Astrocyte (in vitro differentiated cells and primary cell): Measurements from ENCODE around the gene TBR1. TPM values are rescaled to one million over a fixed set of nuclear protein-coding genes. Genes with fewer than 3 reads are reported as not detected.

Experiments
- DNase-seq: peaks from one replicate; pipeline ENCODE4 v3.0.0-alpha.2; 2010; ENCODE audit warnings: low read depth
- FAIRE-seq: peaks from 2 replicates; lab custom pipeline; 2011; peaks lifted over from hg19 to GRCh38; lab: Jason Lieb, UNC
- H2AFZ ChIP-seq: 2 replicates; pipeline ENCODE4 v1.6.0; 2012; ENCODE audit warnings: low read depth, low read length, inconsistent platforms
- H3K27ac ChIP-seq: 2 replicates; pipeline ENCODE4 v1.5.1; 2011; ENCODE audit warnings: low read depth, low read length, inconsistent platforms
- H3K27me3 ChIP-seq: 2 replicates; pipeline ENCODE4 v1.6.0; 2011; ENCODE audit warnings: low read length, inconsistent platforms; ENCODE audit not compliant: insufficient read depth
- H3K36me3 ChIP-seq: 2 replicates; pipeline ENCODE4 v1.5.1; 2011; ENCODE audit warnings: low read length, inconsistent platforms; ENCODE audit not compliant: insufficient read depth
- H3K4me1 ChIP-seq: 2 replicates; pipeline ENCODE4 v1.5.1; 2011; ENCODE audit warnings: low read length, inconsistent platforms; ENCODE audit not compliant: insufficient read depth
- H3K4me2 ChIP-seq: 2 replicates; pipeline ENCODE4 v1.6.0; 2012; ENCODE audit warnings: low read length, inconsistent platforms
- H3K4me3 ChIP-seq: 2 replicates; pipeline ENCODE4 v1.5.1; 2011; ENCODE audit warnings: low read depth, mild to moderate bottlenecking, low read length, inconsistent platforms; ENCODE audit not compliant: insufficient read depth
- H3K79me2 ChIP-seq: 2 replicates; pipeline ENCODE4 v1.6.0; 2012; ENCODE audit warnings: mild to moderate bottlenecking, low read length, inconsistent platforms; ENCODE audit not compliant: insufficient read depth
- H3K9ac ChIP-seq: 2 replicates; pipeline ENCODE4 v1.6.0; 2012; ENCODE audit warnings: mild to moderate bottlenecking, low read length, inconsistent platforms
- H3K9me3 ChIP-seq: 2 replicates; pipeline ENCODE4 v1.5.1; 2012; ENCODE audit warnings: low read depth, mild to moderate bottlenecking, low read length, inconsistent platforms; ENCODE audit not compliant: insufficient read depth
- H4K20me1 ChIP-seq: 2 replicates; pipeline ENCODE4 v1.6.0; 2012; ENCODE audit warnings: low read length, inconsistent platforms; ENCODE audit not compliant: insufficient read depth
- H3K27ac Mint-ChIP-seq: one replicate; pipeline ENCODE4 v1.8.0; 2021; ENCODE audit warnings: mild to moderate bottlenecking, mixed read lengths; ENCODE audit not compliant: unreplicated experiment
- H3K27me3 Mint-ChIP-seq: one replicate; pipeline ENCODE4 v1.8.0; 2021; ENCODE audit warnings: low read depth, mixed read lengths; ENCODE audit not compliant: unreplicated experiment
- H3K36me3 Mint-ChIP-seq: one replicate; pipeline ENCODE4 v1.8.0; 2021; ENCODE audit warnings: low read depth, mixed read lengths; ENCODE audit not compliant: unreplicated experiment
- H3K4me1 Mint-ChIP-seq: one replicate; pipeline ENCODE4 v1.8.0; 2021; ENCODE audit warnings: low read depth, mixed read lengths; ENCODE audit not compliant: unreplicated experiment
- H3K4me3 Mint-ChIP-seq: one replicate; pipeline ENCODE4 v1.8.0; 2021; ENCODE audit warnings: mild to moderate bottlenecking, moderate library complexity, mixed read lengths; ENCODE audit not compliant: unreplicated experiment
- H3K9me3 Mint-ChIP-seq: one replicate; pipeline ENCODE4 v1.8.0; 2021; ENCODE audit warnings: mild to moderate bottlenecking, mixed read lengths; ENCODE audit not compliant: unreplicated experiment
- CTCF ChIP-seq: IDR thresholded peaks from 2 replicates; pipeline ENCODE4 v1.5.1; 2011; ENCODE audit warnings: low read depth, mild to moderate bottlenecking, inconsistent platforms, low read length, moderate library complexity; ENCODE audit not compliant: insufficient read depth
- EZH2 ChIP-seq: IDR thresholded peaks from 2 replicates; pipeline ENCODE4 v1.6.1; 2012; ENCODE audit warnings: mild to moderate bottlenecking, low read length, inconsistent platforms; ENCODE audit not compliant: insufficient read depth
- total RNA-seq: library from RNA; stranded (reverse); gene quantifications from 2 replicates; pipeline ENCODE4 v1.2.1, GENCODE V29; 2021

Gene TBR1
- total RNA-seq, 1 donor from 2014 or later: not detected

DNA sequence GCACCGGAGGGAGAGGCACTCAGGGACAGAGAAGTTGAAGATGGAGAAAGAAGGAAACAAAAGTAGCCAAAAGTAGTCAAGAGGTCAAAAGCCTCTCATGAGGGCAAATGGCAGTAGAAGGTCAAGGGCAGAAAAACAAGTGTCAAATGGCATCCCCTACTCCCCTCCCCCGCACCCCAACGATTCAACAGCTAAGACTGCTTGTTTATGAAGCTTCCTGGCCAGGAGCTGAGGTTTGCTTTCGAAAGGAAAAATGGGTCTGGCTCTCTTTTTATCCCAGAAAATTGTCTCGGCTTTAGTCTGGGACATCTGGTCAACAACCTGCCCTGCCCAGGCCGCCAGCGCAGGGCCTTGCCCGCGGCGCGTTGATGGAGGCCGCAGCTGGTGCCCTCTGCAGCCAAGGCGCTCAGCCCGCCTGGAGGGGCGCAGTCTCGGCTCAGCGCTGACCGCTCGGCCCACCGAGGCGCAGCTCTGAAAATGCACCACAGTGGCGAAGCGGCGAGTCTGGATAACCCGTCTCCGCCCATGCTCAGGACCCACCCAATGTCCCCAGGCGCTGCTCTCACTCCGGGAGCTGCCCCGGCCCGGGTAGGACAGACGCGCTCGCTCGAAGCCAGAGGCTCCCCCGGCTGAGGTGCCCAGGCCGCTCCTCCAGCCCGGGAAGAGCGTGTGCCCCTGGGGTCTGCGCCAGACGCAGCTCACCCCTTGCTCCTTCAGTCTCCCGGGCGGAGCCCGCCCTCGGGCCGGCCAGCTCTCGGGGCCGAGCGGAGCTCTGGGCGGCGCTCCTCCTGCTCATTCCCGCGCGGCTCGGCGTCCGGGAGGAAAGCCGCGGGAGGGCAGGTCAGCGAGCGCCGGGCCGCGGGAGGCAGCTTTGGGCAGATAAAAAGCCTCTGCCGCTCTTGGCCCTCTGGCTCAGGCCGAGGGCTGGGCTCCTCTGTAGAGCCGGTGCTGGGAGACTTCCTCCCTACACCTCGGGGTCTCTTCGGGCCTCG, 1.8 kb upstream of the TBR1 start:
- Histone ChIP-seq H3K36me3 (peaks cover 7% of the 10 kb centered on the region), H3K27ac (no peak overlapping the region), H3K27me3 (peaks cover 47% of the 10 kb centered on the region), H3K4me3 (peak overlapping the region; percentile 51), H3K9me3 (no peaks in the 10 kb centered on the region), H3K79me2 (no peaks in the 10 kb centered on the region), H4K20me1 (peaks cover 45% of the 10 kb centered on the region), H2AFZ (peak overlapping the region; percentile 57), H3K9ac (peak overlapping the region; percentile 21), H3K4me1 (peaks cover 16% of the 10 kb centered on the region), H3K4me2 (peak overlapping the region; percentile 91)
- no peak overlapping the region for H3K27ac Mint-ChIP-seq
- DNase-seq (peak; percentile 20), FAIRE-seq (no peak)
- H3K27me3 Mint-ChIP-seq: peaks cover 43% of the 10 kb centered on the region
- TF ChIP-seq CTCF (no peak), EZH2 (no peak)
- peaks cover 10% of the 10 kb centered on the region for H3K4me1 Mint-ChIP-seq
- H3K36me3 Mint-ChIP-seq: no peaks in the 10 kb centered on the region
- H3K9me3 Mint-ChIP-seq: no peaks in the 10 kb centered on the region
- H3K4me3 Mint-ChIP-seq: peak overlapping the region; percentile 74

- Histone ChIP-seq H3K79me2 (no peaks in the 10 kb centered on the region), H3K9me3 (no peaks in the 10 kb centered on the region), H3K9ac (no peak overlapping the region), H4K20me1 (peaks cover 45% of the 10 kb centered on the region), H2AFZ (no peak overlapping the region), H3K27me3 (peaks cover 56% of the 10 kb centered on the region), H3K36me3 (peaks cover 4% of the 10 kb centered on the region), H3K27ac (no peak overlapping the region), H3K4me1 (peaks cover 16% of the 10 kb centered on the region), H3K4me3 (peak overlapping the region; percentile 51), H3K4me2 (peak overlapping the region; percentile 91)
- TF ChIP-seq CTCF (no peak), EZH2 (no peak)
- Mint-ChIP-seq H3K27ac (no peak overlapping the region), H3K36me3 (no peaks in the 10 kb centered on the region), H3K27me3 (peaks cover 51% of the 10 kb centered on the region), H3K4me3 (peak overlapping the region; percentile 74), H3K4me1 (peaks cover 10% of the 10 kb centered on the region), H3K9me3 (no peaks in the 10 kb centered on the region)
- DNase-seq: no peak
- FAIRE-seq: no peak
Observed at GRCh38 chr2:161415034-161415986, 787 bp upstream of the TBR1 start.
